GM23338 (cell line): ENCODE measurements around the gene DNASE1L2.
"Not testable (repeated sequence)": the region's sequence is repeated elsewhere in the genome, so short reads cannot be mapped to it uniquely, and the experiment has no call there.

ENCODE experiments used
- CREB1 ChIP-seq: fragments of 250-450 bp; sonication (Bioruptor Pico); IDR thresholded peaks from 2 replicates; pipeline ENCODE4 v1.5.0; 2020; ENCODE audit warnings: low read depth, mild to moderate bottlenecking, moderate library complexity
- CTCF ChIP-seq, 2 experiments: fragments of 200-600 bp in 1 of 2; sonication (generic) in 1 of 2; conservative IDR thresholded peaks; 2 replicates each; pipeline versions ENCODE4 v1.5.1 to v1.6.1; 2016 to 2017; ENCODE audit warnings: antibody characterized with exemption in 2 of 2, low read depth in 2 of 2, mild to moderate bottlenecking in 2 of 2, moderate library complexity in 1 of 2
- ETS1 ChIP-seq: IDR thresholded peaks from 2 replicates; pipeline ENCODE4 v1.6.1; 2016; ENCODE audit warnings: antibody characterized with exemption
- EZH2 ChIP-seq: fragments of 200-600 bp; sonication (generic); IDR thresholded peaks from one replicate; pipeline ENCODE4 v1.8.0; 2017; ENCODE audit warnings: antibody characterized with exemption, mild to moderate bottlenecking, low read depth; ENCODE audit not compliant: unreplicated experiment
- EZH2phosphoT487 ChIP-seq: fragments of 200-600 bp; sonication (generic); IDR thresholded peaks from one replicate; pipeline ENCODE4 v1.8.1; 2018; ENCODE audit warnings: antibody characterized with exemption; ENCODE audit not compliant: unreplicated experiment
- JUNB ChIP-seq: IDR thresholded peaks from one replicate; pipeline ENCODE4 v1.6.1; 2016; ENCODE audit warnings: antibody characterized with exemption; ENCODE audit not compliant: unreplicated experiment
- NANOG ChIP-seq: IDR thresholded peaks from 2 replicates; pipeline ENCODE4 v1.6.1; 2016; ENCODE audit warnings: antibody characterized with exemption, borderline replicate concordance
- POLR2AphosphoS5 ChIP-seq: IDR thresholded peaks from 2 replicates; pipeline ENCODE4 v1.6.1; 2016; ENCODE audit warnings: antibody characterized with exemption, low read depth
- REST ChIP-seq: IDR thresholded peaks from one replicate; pipeline ENCODE4 v1.6.1; 2018; ENCODE audit warnings: antibody characterized with exemption; ENCODE audit not compliant: unreplicated experiment
- STAT1 ChIP-seq: IDR thresholded peaks from one replicate; pipeline ENCODE4 v1.6.1; 2016; ENCODE audit warnings: antibody characterized with exemption; ENCODE audit not compliant: unreplicated experiment

GRCh38 chr16:2240331-2240730 is 4.1 kb downstream of the DNASE1L2 start:
- TF ChIP-seq CTCF (conservative IDR thresholded peaks at IDR 0.05; ENCODE audit: low read depth in 2 of 2); CREB1 (CRISPR knock-in tag); STAT1; REST; EZH2; EZH2phosphoT487; POLR2AphosphoS5; JUNB; ETS1; NANOG: not testable (repeated sequence)
